ENCODE measurements around the gene OTOP3.

Gene OTOP3

DNA sequence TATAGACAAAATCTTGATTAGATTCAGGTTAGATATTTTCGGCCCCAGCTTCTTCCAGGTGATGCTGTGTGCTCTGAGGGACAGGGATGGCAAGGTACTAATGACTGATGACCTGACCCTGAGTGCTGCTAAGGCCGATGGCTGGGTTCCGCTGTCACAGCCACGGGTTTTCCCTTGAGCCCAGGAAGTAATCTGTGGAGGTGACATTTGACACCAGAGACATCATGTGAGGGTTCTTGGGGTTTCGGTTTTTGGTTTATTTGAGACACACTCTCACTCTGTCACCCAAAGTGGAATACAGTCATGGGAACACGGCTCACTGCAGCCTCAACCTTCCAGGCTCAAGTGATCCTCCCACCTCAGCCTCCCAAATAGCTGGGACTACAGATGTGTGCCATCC is 9.8 kb downstream of the OTOP3 start:
- no peak for TF ChIP-seq GATA3 (IDR thresholded peaks at IDR 0.05; ENCODE audit: low read depth, low read length)
- TF ChIP-seq GATA2 (IDR thresholded peaks at IDR 0.05; ENCODE audit: low read depth, low read length): no peak

DNA sequence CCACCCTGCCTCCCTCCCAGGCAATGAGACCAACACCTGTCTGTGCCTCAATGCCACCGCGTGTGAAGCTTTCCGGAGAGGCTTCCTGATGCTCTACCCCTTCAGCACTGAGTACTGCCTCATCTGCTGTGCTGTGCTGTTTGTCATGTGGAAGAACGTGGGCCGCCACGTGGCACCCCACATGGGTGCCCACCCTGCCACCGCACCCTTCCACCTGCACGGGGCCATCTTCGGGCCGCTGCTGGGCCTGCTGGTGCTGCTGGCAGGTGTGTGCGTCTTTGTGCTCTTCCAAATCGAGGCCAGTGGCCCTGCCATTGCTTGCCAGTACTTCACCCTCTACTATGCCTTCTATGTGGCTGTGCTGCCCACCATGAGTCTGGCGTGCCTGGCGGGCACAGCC is 10.9 kb downstream of the OTOP3 start:
- TF ChIP-seq GATA2 (IDR thresholded peaks at IDR 0.05; ENCODE audit: low read depth, low read length) (no peak), GATA3 (IDR thresholded peaks at IDR 0.05; ENCODE audit: low read depth, low read length) (no peak)

DNA sequence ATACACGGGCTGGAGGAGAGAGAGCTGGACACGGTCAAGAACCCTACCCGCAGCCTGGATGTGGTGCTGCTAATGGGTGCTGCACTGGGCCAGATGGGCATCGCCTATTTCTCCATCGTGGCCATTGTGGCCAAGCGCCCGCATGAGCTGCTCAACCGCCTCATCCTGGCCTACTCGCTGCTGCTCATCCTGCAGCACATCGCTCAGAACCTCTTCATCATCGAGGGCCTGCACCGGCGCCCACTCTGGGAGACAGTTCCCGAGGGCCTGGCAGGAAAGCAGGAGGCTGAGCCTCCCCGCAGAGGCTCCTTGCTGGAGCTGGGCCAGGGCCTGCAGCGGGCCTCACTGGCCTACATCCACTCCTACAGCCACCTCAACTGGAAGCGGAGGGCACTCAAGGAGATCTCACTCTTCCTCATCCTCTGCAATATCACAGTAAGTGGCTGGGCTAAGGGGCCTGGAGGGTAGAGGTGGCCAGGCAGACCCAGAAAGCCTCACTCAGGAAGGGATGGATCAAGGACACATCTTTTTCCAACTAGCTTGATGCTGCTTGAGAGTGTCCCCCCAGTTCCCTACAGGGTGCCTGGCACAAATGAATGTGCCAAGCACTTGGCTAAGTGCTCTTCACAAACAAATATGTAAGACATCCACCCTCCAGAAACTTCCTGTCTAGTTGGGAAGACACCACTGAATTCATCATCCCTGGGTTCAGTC is 11.5 kb downstream of the OTOP3 start:
- TF ChIP-seq GATA2 (IDR thresholded peaks at IDR 0.05; ENCODE audit: low read depth, low read length): no peak

DNA sequence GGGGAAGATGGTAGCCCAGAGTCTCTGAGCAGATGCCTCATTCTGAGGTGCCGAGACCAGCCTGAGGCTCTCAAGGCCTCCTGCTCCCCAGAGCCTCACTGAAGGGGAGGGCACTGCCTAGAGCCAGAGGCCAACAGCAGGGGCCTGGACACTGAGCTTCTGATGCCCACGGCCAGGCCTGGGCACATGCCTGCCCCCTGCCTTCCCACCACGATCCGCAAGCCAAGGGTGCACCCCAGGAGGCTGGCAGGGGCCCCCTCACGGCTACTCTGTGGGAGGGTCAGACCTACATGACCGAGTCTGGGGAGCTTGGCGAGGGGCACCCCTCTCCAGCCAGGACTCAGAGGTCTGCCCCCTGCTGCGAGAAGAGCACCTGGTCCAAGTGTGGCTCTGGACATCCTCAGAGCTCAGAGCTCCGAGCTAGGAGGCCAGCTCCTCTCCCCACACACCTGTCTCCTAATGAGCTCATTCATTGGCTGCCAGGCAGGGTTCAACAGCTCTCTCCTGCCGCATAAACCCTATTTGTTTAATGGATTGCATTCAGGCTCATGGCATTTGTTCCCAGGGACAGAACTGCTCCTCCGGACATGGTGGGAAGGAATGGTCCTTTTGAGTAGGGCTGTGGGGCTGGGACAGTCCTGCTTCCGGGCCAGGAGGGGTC is 13.9 kb downstream of the OTOP3 start:
- TF ChIP-seq GATA2 (IDR thresholded peaks at IDR 0.05; ENCODE audit: low read depth, low read length): no peak
- TF ChIP-seq GATA3 (IDR thresholded peaks at IDR 0.05; ENCODE audit: low read depth, low read length): no peak

GRCh38 chr17:74950207-74950606 is 14.5 kb downstream of the OTOP3 start:
- TF ChIP-seq GATA3 (IDR thresholded peaks at IDR 0.05; ENCODE audit: low read depth, low read length) (no peak), GATA2 (IDR thresholded peaks at IDR 0.05; ENCODE audit: low read depth, low read length) (no peak)

DNA sequence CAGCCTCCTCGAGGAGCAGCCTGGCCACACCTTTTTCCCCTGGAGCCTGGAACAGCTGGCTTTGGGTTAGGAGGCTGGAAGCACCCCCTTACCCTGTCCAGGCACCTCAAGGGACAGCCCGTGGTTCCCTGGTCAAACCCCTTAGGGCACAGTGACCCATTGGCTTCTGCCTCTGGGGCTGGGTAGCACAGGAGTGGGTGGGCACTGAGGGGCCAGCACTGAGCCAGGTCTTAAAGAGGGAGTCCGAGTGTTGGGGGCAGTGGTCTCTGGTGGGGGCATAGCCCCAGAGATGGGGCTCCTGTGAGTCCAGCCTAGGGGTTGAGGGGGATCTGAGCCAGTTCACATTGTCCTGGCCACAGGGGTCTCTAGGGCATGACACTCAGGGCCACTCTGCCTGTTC is 15.4 kb downstream of the OTOP3 start:
- TF ChIP-seq GATA2 (IDR thresholded peaks at IDR 0.05; ENCODE audit: low read depth, low read length): no peak
- no peak for TF ChIP-seq GATA3 (IDR thresholded peaks at IDR 0.05; ENCODE audit: low read depth, low read length)

GRCh38 chr17:74951680-74952421 is 16.2 kb downstream of the OTOP3 start:
- TF ChIP-seq GATA2 (IDR thresholded peaks at IDR 0.05; ENCODE audit: low read depth, low read length) (no peak), GATA3 (IDR thresholded peaks at IDR 0.05; ENCODE audit: low read depth, low read length) (no peak)

DNA sequence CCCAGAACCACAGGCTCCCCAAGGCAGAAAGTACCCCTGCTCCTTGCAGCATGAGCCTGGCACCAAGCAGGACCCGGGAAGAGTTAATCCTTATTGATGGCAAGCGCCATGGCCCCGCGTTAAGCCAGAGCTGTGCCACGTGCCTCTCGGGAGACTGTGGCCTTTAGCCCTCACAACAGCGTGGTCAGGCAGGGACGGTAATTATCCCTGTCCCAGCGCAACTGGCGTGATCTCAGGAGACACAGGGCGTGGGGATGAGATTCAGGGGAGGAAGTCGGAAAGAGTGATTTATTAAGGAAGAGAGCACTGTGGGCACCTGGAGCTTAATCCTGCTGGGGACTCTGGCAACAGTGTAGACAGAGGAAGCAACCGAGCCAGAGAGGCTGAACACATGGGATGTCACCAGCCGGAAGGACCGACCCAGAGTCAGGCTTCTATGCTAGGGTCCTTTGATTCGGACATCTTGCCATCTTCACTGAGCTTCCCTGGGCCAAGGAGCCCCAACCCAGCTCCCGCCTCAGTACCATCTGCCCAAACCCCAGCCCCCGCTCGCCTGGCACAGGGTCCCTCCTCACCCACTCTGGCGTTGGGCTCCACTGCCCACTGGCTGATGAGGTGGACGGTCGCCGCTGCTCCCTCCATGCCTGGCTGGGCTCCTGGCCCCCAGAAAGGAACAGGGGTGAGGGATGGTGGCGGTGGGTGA is 16.9 kb downstream of the OTOP3 start:
- TF ChIP-seq GATA3 (IDR thresholded peaks at IDR 0.05; ENCODE audit: low read depth, low read length): no peak
- TF ChIP-seq GATA2 (IDR thresholded peaks at IDR 0.05; ENCODE audit: low read depth, low read length): no peak

DNA sequence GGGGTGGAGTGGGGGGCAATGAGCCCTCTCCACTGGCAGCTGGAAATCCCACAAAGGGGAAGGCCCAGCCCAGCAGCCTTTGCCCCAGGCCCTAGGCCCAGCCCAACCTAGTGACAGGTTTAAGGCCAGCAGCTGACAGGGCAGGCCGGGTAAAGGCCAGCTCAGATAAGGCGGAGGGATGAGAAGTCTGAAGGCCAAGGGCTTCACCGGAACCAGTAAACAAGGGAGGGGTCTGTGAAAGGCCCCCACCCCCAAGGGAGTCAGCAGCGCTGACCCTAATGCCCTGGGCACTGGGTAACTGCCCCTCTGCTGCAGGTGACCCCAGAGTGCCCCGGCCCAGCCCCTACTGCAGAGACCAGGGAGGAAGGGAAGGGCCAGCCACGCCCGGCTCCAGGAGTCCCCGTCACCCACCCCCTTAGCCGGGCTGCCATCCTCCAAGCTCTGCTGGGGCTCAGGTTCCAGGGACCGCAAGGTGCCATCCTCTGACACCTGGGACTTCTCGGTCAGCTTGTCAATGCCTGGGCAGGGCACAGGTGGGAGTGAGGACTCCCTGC is 17.5 kb downstream of the OTOP3 start:
- TF ChIP-seq GATA3 (IDR thresholded peaks at IDR 0.05; ENCODE audit: low read depth, low read length) (no peak), GATA2 (IDR thresholded peaks at IDR 0.05; ENCODE audit: low read depth, low read length) (no peak)

DNA sequence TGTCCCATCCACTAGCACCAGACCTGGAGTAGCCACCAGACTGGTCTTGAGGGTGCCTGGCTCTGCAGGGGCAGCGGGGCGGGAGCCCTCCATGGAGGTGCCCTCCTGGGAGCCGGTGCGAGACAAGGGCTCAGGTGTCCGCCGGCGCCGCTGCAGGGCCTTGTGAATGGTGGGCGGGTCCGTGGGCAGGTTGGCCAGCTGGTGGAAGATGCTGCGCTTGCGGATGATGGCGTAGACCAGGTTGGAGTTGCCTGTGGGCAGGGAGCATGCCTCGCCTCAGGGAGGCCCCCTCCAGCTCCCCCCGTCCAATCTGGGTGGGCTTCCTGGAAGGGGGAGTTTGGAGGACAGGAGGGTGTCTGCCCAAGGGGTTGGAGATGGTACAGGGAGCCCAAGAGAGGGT is 18.4 kb downstream of the OTOP3 start:
- TF ChIP-seq GATA3 (IDR thresholded peaks at IDR 0.05; ENCODE audit: low read depth, low read length): no peak
- no peak for TF ChIP-seq GATA2 (IDR thresholded peaks at IDR 0.05; ENCODE audit: low read depth, low read length)

DNA sequence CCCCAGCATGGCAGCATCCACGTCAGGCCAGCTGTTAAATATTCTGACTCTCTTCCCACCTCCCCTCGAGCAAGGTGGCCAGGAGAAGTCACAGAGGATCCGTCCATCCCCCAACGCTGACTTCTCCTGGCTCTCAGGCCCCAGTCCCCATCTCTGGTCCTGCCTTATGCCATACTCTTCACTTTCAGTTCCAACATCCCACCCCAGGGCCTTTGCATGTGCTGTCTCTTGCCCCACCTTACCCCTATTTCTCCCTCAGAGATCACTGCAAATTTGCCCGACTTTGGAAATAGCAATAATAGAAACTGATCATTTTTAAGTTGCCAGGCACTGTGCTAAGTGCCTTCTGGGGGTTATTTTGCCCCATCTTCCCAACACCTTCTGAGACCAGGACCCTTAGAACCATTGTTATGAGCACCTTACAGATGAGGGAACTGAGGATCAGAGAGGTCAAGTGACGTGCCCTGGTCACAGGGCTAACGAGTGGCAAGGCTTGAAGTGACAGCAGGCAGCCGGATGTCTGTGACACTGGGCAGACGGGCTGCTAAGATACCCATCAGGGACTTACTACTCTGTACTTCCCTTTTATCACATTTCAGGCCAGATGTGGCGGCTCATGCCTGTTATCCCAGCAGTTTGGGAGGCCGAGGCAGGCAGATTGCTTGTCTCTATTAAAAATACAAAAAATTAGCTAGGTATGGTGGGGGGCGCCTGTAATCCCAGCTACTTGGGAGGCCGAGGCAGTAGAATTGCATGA is 19.1 kb downstream of the OTOP3 start:
- peak; percentile 60; the same call in 1 of the 2 replicates for TF ChIP-seq GATA2 (IDR thresholded peaks at IDR 0.05; ENCODE audit: low read depth, low read length)
- no peak for TF ChIP-seq GATA3 (IDR thresholded peaks at IDR 0.05; ENCODE audit: low read depth, low read length)

- TF ChIP-seq GATA2 (IDR thresholded peaks at IDR 0.05; ENCODE audit: low read depth, low read length) (no peak), GATA3 (IDR thresholded peaks at IDR 0.05; ENCODE audit: low read depth, low read length) (no peak)
Measured at GRCh38 chr17:74956093-74956492, 20.4 kb downstream of the OTOP3 start.

Measured in SH-SY5Y (cell line).